OCI-LY1 (cell line): ENCODE results near the gene CHN2.

Experiments used
- EZH2 ChIP-seq: fragments of 200-600 bp; sonication (generic), shearing (Covaris generic); IDR thresholded peaks from 2 replicates; pipeline ENCODE4 v1.8.0; 2017; ENCODE audit warnings: borderline replicate concordance, mixed run types, mild to moderate bottlenecking, antibody characterized with exemption, low read length, moderate library complexity, mixed read lengths
- TF ChIP-seq, protein P1 (sequence below): fragments of 200-600 bp; sonication (generic), shearing (Covaris generic); IDR thresholded peaks from 2 replicates; pipeline ENCODE4 v1.5.1; 2017; ENCODE audit warnings: mild to moderate bottlenecking, antibody characterized with exemption, low read length, moderate library complexity, mixed read lengths

DNA sequence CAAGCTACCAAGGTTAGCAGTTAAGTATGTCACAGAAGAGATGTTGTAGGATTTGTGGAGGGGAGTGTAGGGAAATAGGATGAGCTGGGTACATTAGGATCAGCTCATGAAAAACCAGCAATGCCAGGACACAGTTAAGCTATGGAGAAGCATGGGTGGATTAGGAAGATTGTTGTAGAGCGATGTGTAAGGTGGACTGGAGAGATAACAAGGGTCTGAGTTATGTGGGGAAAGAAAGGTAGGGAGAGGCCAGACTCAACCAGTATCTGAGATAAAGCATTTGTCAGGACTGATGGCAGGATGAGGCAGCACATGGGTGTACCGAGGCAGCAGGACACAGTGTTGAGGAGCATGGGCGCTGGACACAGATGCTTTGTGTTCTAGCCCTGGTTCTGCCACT lies 283.7 kb downstream of the CHN2 start:
- TF ChIP-seq EZH2, result no peak
- TF ChIP-seq, protein P1, sequence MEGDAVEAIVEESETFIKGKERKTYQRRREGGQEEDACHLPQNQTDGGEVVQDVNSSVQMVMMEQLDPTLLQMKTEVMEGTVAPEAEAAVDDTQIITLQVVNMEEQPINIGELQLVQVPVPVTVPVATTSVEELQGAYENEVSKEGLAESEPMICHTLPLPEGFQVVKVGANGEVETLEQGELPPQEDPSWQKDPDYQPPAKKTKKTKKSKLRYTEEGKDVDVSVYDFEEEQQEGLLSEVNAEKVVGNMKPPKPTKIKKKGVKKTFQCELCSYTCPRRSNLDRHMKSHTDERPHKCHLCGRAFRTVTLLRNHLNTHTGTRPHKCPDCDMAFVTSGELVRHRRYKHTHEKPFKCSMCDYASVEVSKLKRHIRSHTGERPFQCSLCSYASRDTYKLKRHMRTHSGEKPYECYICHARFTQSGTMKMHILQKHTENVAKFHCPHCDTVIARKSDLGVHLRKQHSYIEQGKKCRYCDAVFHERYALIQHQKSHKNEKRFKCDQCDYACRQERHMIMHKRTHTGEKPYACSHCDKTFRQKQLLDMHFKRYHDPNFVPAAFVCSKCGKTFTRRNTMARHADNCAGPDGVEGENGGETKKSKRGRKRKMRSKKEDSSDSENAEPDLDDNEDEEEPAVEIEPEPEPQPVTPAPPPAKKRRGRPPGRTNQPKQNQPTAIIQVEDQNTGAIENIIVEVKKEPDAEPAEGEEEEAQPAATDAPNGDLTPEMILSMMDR, result no peak
